ENCODE results near the gene MMP7.
"Not testable (repeated sequence)": the region's sequence is repeated elsewhere in the genome, so short reads cannot be mapped to it uniquely, and the experiment has no call there.

Gene MMP7

GRCh38 chr11:102522312-102523188, 8.0 kb downstream of the MMP7 start:
- Mint-ChIP-seq H3K27ac (no peak overlapping the region), H3K27me3 (peaks cover 27% of the 10 kb centered on the region), H3K4me3 (no peak overlapping the region), H3K4me1 (peaks cover 15% of the 10 kb centered on the region), H3K9me3 (no peaks in the 10 kb centered on the region), H3K36me3 (peaks cover 5% of the 10 kb centered on the region)
- ATAC-seq: no peak

- Mint-ChIP-seq H3K36me3 (peaks cover 5% of the 10 kb centered on the region), H3K27me3 (peaks cover 27% of the 10 kb centered on the region), H3K27ac (no peak overlapping the region), H3K4me3 (no peak overlapping the region), H3K9me3 (no peaks in the 10 kb centered on the region), H3K4me1 (peaks cover 15% of the 10 kb centered on the region)
- ATAC-seq: no peak
Observed at GRCh38 chr11:102521121-102521520, 9.4 kb downstream of the MMP7 start.

GRCh38 chr11:102520514-102520913, 10.0 kb downstream of the MMP7 start:
- no peak for ATAC-seq
- no peak overlapping the region for H3K4me3 Mint-ChIP-seq

GRCh38 chr11:102518296-102519094, 12.1 kb downstream of the MMP7 start:
- Mint-ChIP-seq H3K27ac (no peak overlapping the region), H3K36me3 (peaks cover 5% of the 10 kb centered on the region), H3K4me3 (no peak overlapping the region), H3K9me3 (no peaks in the 10 kb centered on the region), H3K27me3 (peaks cover 27% of the 10 kb centered on the region), H3K4me1 (peaks cover 15% of the 10 kb centered on the region)
- no peak for ATAC-seq

More at GRCh38 chr11:102520514-102520913, 10.0 kb downstream of the MMP7 start:
- peaks cover 5% of the 10 kb centered on the region for H3K36me3 Mint-ChIP-seq
- H3K27me3 Mint-ChIP-seq: peaks cover 27% of the 10 kb centered on the region
- peaks cover 15% of the 10 kb centered on the region for H3K4me1 Mint-ChIP-seq
- no peak overlapping the region for H3K27ac Mint-ChIP-seq
- no peaks in the 10 kb centered on the region for H3K9me3 Mint-ChIP-seq

GRCh38 chr11:102517670-102518069, 12.9 kb downstream of the MMP7 start:
- ATAC-seq: no peak
- peaks cover 27% of the 10 kb centered on the region for H3K27me3 Mint-ChIP-seq
- no peaks in the 10 kb centered on the region for H3K9me3 Mint-ChIP-seq
- no peak overlapping the region for H3K4me3 Mint-ChIP-seq
- peaks cover 9% of the 10 kb centered on the region for H3K4me1 Mint-ChIP-seq
- no peak overlapping the region for H3K27ac Mint-ChIP-seq
- H3K36me3 Mint-ChIP-seq: peaks cover 5% of the 10 kb centered on the region

GRCh38 chr11:102516179-102516578, 14.4 kb downstream of the MMP7 start:
- Mint-ChIP-seq H3K27ac (no peak overlapping the region), H3K4me1 (peaks cover 5% of the 10 kb centered on the region), H3K4me3 (no peak overlapping the region), H3K36me3 (peaks cover 5% of the 10 kb centered on the region), H3K9me3 (no peaks in the 10 kb centered on the region), H3K27me3 (peaks cover 19% of the 10 kb centered on the region)
- no peak for ATAC-seq

DNA sequence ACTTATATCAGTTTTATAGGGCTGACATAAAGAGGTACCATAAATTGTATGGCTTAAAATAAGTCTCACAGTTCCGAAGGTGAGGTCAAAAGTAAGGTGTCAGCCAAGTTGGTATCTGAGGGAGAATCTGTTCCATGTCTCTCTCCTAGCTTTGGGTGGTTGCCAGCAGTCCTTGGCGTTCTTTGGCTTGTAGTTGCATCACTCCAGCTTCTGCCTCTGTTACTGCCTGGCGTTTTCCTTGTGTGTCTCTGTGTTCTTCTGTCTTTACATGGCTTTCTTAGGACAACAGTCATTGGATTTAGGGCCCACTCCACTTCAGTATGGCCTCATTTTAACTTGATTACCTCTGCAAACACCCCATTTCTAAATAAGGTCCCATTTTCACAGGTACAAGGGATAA, 16.7 kb downstream of the MMP7 start:
- no peaks in the 10 kb centered on the region for H3K36me3 Mint-ChIP-seq
- no peaks in the 10 kb centered on the region for H3K4me1 Mint-ChIP-seq
- ATAC-seq: no peak
- no peaks in the 10 kb centered on the region for H3K9me3 Mint-ChIP-seq
- H3K27ac Mint-ChIP-seq: no peak overlapping the region
- no peak overlapping the region for H3K4me3 Mint-ChIP-seq
- peaks cover 3% of the 10 kb centered on the region for H3K27me3 Mint-ChIP-seq

DNA sequence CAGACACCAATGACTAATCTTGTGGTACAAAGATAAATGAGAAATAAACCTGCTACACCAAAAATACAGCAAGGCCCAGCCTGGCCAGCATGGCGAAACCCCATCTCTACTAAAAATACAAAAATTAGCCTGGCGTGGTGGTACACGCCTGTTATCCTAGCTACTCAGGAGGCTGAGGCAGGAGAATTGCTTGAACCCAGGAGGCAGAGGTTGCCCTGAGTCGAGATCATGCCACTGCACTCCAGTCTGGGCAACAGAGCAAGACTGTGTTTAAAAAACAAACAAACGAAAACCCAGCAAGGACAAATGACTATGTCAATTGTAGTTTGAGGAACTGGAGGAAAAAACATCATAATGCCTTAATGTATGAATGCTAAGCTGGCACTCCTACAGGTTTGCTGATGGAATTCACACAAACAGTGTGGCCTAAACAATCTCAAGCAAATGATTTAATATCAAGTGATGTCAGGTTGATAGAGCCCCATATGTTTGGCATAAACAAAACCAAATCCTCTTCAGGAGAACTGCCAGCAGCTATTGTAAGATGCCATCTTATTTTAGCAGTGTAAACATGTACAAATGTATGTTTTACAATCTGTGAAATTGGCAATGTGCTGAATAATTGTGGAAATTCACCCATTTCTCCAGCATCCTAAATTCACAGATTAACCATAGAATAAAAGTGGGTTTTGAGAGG, 20.0 kb downstream of the MMP7 start:
- no peaks in the 10 kb centered on the region for H3K4me1 Mint-ChIP-seq
- no peaks in the 10 kb centered on the region for H3K9me3 Mint-ChIP-seq
- no peak for ATAC-seq
- H3K27me3 Mint-ChIP-seq: no peaks in the 10 kb centered on the region
- H3K27ac Mint-ChIP-seq: no peak overlapping the region
- H3K4me3 Mint-ChIP-seq: no peak overlapping the region
- H3K36me3 Mint-ChIP-seq: no peaks in the 10 kb centered on the region

GRCh38 chr11:102502831-102503230, 27.7 kb downstream of the MMP7 start:
- not testable (repeated sequence) for H3K4me3 Mint-ChIP-seq, H3K4me1 Mint-ChIP-seq, H3K27ac Mint-ChIP-seq

DNA sequence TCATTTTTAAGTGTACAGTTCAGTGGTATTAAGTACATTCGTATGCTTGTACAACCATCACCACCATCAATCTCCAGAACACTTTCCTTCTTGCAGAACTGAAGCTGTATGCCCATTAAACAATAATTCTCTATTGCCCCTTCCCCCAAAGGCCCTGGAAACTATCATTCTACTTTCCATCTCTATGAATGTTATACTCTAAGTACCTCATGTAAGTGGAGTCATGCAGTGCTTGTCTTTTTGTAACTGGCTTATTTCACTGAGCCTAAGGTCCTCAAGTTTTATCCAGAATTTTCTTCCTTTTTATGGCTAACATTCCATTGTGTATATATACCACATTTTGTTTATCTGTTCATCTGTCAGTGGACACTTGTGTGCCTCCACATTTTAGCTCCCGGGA, 29.7 kb downstream of the MMP7 start:
- ATAC-seq: no peak
- Mint-ChIP-seq H3K4me1 (peaks cover 8% of the 10 kb centered on the region), H3K27ac (no peak overlapping the region), H3K27me3 (no peaks in the 10 kb centered on the region), H3K9me3 (no peaks in the 10 kb centered on the region), H3K36me3 (no peaks in the 10 kb centered on the region), H3K4me3 (no peak overlapping the region)

More at GRCh38 chr11:102502831-102503230, 27.7 kb downstream of the MMP7 start:
- not testable (repeated sequence) for H3K36me3 Mint-ChIP-seq, H3K9me3 Mint-ChIP-seq, ATAC-seq, H3K27me3 Mint-ChIP-seq

DNA sequence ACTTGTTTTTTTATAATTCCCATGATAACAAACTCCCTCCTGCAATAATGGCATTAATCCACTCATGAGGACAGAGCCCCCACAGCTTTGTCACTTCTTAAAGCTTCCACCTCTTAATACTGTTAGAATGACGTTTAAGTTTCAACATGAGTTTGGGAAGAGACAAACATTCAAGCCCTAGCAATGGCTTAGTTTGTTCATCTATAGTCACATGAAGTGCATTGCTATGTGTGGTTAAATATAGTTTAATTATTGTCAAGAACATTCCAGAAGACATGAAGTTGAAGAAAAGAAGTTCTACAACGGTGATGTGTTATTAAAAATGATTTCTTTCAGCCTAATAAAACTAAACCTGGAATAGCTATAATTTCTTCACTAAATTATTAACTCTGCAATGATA, 30.6 kb downstream of the MMP7 start:
- H3K27ac Mint-ChIP-seq: no peak overlapping the region
- no peak for ATAC-seq
- H3K36me3 Mint-ChIP-seq: no peaks in the 10 kb centered on the region
- no peaks in the 10 kb centered on the region for H3K27me3 Mint-ChIP-seq
- no peaks in the 10 kb centered on the region for H3K9me3 Mint-ChIP-seq
- H3K4me1 Mint-ChIP-seq: peaks cover 17% of the 10 kb centered on the region
- H3K4me3 Mint-ChIP-seq: no peak overlapping the region

DNA sequence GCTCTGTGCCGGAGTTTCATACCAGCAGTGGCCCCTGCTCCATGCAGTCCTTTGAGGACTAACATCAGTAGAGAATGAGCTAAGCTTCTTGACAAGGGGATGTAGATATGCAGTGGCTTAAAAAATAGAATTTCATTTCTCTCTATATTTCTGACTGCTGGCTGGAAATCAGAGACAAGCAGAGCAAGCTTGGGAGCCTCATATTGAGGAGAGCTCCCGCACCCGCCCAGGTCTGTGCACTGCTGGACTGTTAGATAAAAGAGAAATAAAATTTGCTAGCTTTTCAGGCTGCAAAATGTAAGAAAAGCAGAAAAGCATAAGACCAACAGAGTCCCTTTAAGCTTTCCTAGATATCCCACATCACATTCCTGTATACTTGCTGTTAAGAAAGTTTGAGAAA, 31.4 kb downstream of the MMP7 start:
- Mint-ChIP-seq H3K4me1 (peaks cover 18% of the 10 kb centered on the region), H3K9me3 (no peaks in the 10 kb centered on the region), H3K36me3 (no peaks in the 10 kb centered on the region), H3K27ac (no peak overlapping the region), H3K4me3 (no peak overlapping the region), H3K27me3 (no peaks in the 10 kb centered on the region)
- ATAC-seq: no peak

DNA sequence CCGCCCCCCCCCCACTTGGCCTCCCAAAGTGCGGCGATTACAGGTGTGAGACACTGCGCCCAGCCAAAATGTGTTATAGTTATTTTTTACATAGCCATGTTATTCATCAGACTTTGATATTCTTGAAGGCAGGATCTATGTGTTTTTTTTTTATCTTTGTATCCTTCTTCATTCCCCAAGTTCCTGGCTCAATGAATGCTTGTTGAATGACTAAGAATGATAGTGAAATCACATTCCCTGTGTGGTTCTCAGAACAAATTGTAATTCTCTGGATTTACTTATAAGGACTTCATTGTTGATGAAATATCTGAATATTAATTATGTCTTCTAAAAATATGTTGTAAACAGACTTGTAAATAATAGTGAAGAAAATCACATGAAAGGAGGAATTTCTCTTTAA, 33.5 kb downstream of the MMP7 start:
- ATAC-seq: no peak
- Mint-ChIP-seq H3K27me3 (peaks cover 10% of the 10 kb centered on the region), H3K9me3 (no peaks in the 10 kb centered on the region), H3K4me1 (peaks cover 25% of the 10 kb centered on the region), H3K27ac (no peak overlapping the region), H3K4me3 (no peak overlapping the region), H3K36me3 (no peaks in the 10 kb centered on the region)

GRCh38 chr11:102495161-102496042, 35.1 kb downstream of the MMP7 start:
- no peak overlapping the region for H3K4me3 Mint-ChIP-seq
- peaks cover 20% of the 10 kb centered on the region for H3K27me3 Mint-ChIP-seq
- peak overlapping the region; percentile 67 for H3K27ac Mint-ChIP-seq
- H3K9me3 Mint-ChIP-seq: no peaks in the 10 kb centered on the region
- peak; percentile 88 for ATAC-seq
- peaks cover 20% of the 10 kb centered on the region for H3K4me1 Mint-ChIP-seq
- no peaks in the 10 kb centered on the region for H3K36me3 Mint-ChIP-seq
